Thyroid gland (tissue), 4 donors: ENCODE measurements around the gene MTCL1. TPM values are rescaled to one million over a fixed set of nuclear protein-coding genes. Genes with fewer than 3 reads are reported as not detected.
"Not testable (repeated sequence)": the region's sequence is repeated elsewhere in the genome, so short reads cannot be mapped to it uniquely, and the experiment has no call there.

Experiments used
- DNase-seq, 2 donors: peaks; one replicate each; pipeline ENCODE4 v3.0.0-alpha.2; 2019
- H3K27ac ChIP-seq, 3 donors: fragments of 200-600 bp; sonication (generic); 1 replicate in 2 of 3; 2 replicates in 1 of 3; pipeline ENCODE4 v1.5.1; 2016 to 2019; ENCODE audit warnings: mild to moderate bottlenecking in 1 of 3, moderate library complexity in 1 of 3
- H3K27me3 ChIP-seq: fragments of 200-600 bp; sonication (generic); one replicate; pipeline ENCODE4 v1.5.1; 2019
- H3K36me3 ChIP-seq, 2 donors: fragments of 200-600 bp; sonication (generic); one replicate each; pipeline ENCODE4 v1.5.1; 2016 to 2019
- H3K4me1 ChIP-seq, 2 donors: fragments of 200-600 bp; sonication (generic); one replicate each; pipeline ENCODE4 v1.5.1; 2017 to 2019
- H3K4me3 ChIP-seq, 3 donors: fragments of 200-600 bp; sonication (generic); replicated peaks in 1 of 3; 1 replicate in 2 of 3; 2 replicates in 1 of 3; pipeline ENCODE4 v1.5.1; 2016; ENCODE audit warnings: mild to moderate bottlenecking in 1 of 3
- H3K9me3 ChIP-seq: fragments of 200-600 bp; sonication (generic); one replicate; pipeline ENCODE4 v1.5.1; 2017
- POLR2A ChIP-seq, 2 donors: fragments of 450-650 bp; IDR thresholded peaks; one replicate each; pipeline ENCODE4 v1.6.1; 2017; ENCODE audit warnings: antibody characterized with exemption in 2 of 2, mild to moderate bottlenecking in 2 of 2, moderate library complexity in 1 of 2
- WGBS, 2 donors: methylation state at CpG; one replicate each; pipeline ENCODE4 v1.1.5; 2017; 5-methylcytosine and 5-hydroxymethylcytosine counted together
- intact Hi-C: fragments of 100-400 bp; cut with DNase I; formaldehyde crosslinking; loops from one replicate; pipeline ENCODE4 v1.15.1; 2023
- total RNA-seq, 4 donors: library from RNA; depleted of rRNA; stranded (reverse); fragments of >200 nt; gene quantifications; one replicate each; pipeline ENCODE4 v1.2.3, GENCODE V29; 2016
- TF ChIP-seq, protein P1 (sequence below), 6 experiments: fragments of 200-600 bp in 3 of 6; fragments of 450-650 bp in 3 of 6; sonication (generic) in 3 of 6; IDR thresholded peaks; one replicate each; pipeline ENCODE4 v1.5.1; 2016 to 2019; ENCODE audit warnings: antibody characterized with exemption in 6 of 6, mild to moderate bottlenecking in 2 of 6, inconsistent platforms in 1 of 6, moderate library complexity in 1 of 6

MTCL1 gene
- total RNA-seq, 4 donors from 2014 or later, result 2.0 to 3.2 (median 2.5) TPM

DNA sequence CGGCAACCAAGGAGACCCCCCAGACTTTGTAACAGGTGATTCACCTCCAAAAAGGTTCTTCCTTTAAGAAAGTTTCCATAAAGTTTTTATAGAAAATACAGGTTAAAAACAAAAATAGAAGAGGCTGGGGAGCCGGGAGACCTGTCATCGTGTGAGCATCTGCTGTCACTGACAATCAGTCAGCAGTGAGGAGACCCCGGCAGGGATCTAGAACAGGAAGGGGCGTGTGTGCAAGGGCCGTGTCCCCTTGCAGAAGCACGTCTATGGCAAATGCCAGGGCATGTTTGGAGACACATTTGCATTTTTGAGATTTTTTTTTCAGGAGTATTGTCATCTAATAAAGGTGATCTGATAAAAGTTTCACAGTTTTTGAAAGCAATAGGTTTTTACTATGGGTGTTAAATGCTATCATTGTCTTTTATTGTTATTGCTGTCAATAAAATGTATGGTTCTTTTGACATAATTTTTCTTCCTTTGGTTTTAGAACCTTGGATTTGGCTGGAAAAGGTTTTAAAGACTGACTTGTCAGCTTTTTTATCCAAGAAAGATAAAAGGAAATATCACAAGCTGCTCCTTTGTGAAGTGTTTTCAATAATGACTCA is 52.1 kb downstream of the MTCL1 start:
- intact Hi-C loops, result no loop called here
- Histone ChIP-seq H3K27ac (no peak overlapping the region), H3K4me1 (no peaks in the 10 kb centered on the region), H3K36me3 (no peaks in the 10 kb centered on the region), H3K27me3 (no peaks in the 10 kb centered on the region), H3K9me3 (no peaks in the 10 kb centered on the region), H3K4me3 (no peak overlapping the region)
- WGBS, 2 donors, result 77 to 79% methylated on average over 7 of the region's 7 CpGs
- no peak for TF ChIP-seq POLR2A (IDR thresholded peaks at IDR 0.05)
- TF ChIP-seq, protein P1, sequence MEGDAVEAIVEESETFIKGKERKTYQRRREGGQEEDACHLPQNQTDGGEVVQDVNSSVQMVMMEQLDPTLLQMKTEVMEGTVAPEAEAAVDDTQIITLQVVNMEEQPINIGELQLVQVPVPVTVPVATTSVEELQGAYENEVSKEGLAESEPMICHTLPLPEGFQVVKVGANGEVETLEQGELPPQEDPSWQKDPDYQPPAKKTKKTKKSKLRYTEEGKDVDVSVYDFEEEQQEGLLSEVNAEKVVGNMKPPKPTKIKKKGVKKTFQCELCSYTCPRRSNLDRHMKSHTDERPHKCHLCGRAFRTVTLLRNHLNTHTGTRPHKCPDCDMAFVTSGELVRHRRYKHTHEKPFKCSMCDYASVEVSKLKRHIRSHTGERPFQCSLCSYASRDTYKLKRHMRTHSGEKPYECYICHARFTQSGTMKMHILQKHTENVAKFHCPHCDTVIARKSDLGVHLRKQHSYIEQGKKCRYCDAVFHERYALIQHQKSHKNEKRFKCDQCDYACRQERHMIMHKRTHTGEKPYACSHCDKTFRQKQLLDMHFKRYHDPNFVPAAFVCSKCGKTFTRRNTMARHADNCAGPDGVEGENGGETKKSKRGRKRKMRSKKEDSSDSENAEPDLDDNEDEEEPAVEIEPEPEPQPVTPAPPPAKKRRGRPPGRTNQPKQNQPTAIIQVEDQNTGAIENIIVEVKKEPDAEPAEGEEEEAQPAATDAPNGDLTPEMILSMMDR (IDR thresholded peaks at IDR 0.05), result no peak
- DNase-seq, result no peak

GRCh38 chr18:8758466-8758865 is 53.1 kb downstream of the MTCL1 start:
- no peaks in the 10 kb centered on the region for H3K4me1 ChIP-seq
- no peak overlapping the region for H3K4me3 ChIP-seq
- 90 to 97% methylated on average over 4 of the region's 4 CpGs for WGBS, 2 donors
- no peaks in the 10 kb centered on the region for H3K36me3 ChIP-seq
- no peak for DNase-seq
- no peaks in the 10 kb centered on the region for H3K27me3 ChIP-seq
- no peak overlapping the region for H3K27ac ChIP-seq
- H3K9me3 ChIP-seq, result no peaks in the 10 kb centered on the region
- intact Hi-C loops, result no loop called here
- TF ChIP-seq, protein P1 (IDR thresholded peaks at IDR 0.05), result no peak
- TF ChIP-seq POLR2A (IDR thresholded peaks at IDR 0.05), result no peak

GRCh38 chr18:8760984-8761383 is 55.6 kb downstream of the MTCL1 start:
- 95% methylated on average over 2 of the region's 2 CpGs for WGBS, 2 donors
- intact Hi-C loops, result no loop called here
- Histone ChIP-seq H3K4me1 (no peaks in the 10 kb centered on the region), H3K27me3 (no peaks in the 10 kb centered on the region), H3K9me3 (no peaks in the 10 kb centered on the region), H3K4me3 (no peak overlapping the region), H3K27ac (no peak overlapping the region), H3K36me3 (no peaks in the 10 kb centered on the region)
- TF ChIP-seq, protein P1 (IDR thresholded peaks at IDR 0.05), result no peak
- no peak for TF ChIP-seq POLR2A (IDR thresholded peaks at IDR 0.05)
- no peak for DNase-seq

GRCh38 chr18:8761535-8761934 is 56.2 kb downstream of the MTCL1 start:
- H3K9me3 ChIP-seq, intact Hi-C loops, H3K27ac ChIP-seq, DNase-seq, H3K27me3 ChIP-seq, H3K4me3 ChIP-seq, H3K4me1 ChIP-seq, H3K36me3 ChIP-seq: not testable (repeated sequence)
- 93 to 100% methylated on average over 3 of the region's 3 CpGs for WGBS, 2 donors

- Histone ChIP-seq H3K27me3 (no peaks in the 10 kb centered on the region), H3K4me3 (no peak overlapping the region), H3K27ac (no peak overlapping the region), H3K9me3 (no peaks in the 10 kb centered on the region), H3K4me1 (no peaks in the 10 kb centered on the region), H3K36me3 (no peaks in the 10 kb centered on the region)
- DNase-seq, result no peak
- TF ChIP-seq, protein P1 (IDR thresholded peaks at IDR 0.05), result no peak
- no peak for TF ChIP-seq POLR2A (IDR thresholded peaks at IDR 0.05)
- intact Hi-C loops, result no loop called here
- WGBS, 2 donors, result 85 to 88% methylated on average over 5 of the region's 5 CpGs
Measured at GRCh38 chr18:8762968-8763367, 57.6 kb downstream of the MTCL1 start.
